ENCODE measurements around the gene KL. TPM values are rescaled to one million over a fixed set of nuclear protein-coding genes. Genes with fewer than 3 reads are reported as not detected.

Gene KL
- total RNA-seq, 2 experiments from 2014 or later = 0.23 TPM; not detected in 1

GRCh38 chr13:33069365-33069764 lies 53.1 kb downstream of the KL start:
- no peak for DNase-seq
- H3K4me3 Mint-ChIP-seq = no peak overlapping the region
- H3K27ac Mint-ChIP-seq = no peak overlapping the region
- no peak for ATAC-seq
- no peaks in the 10 kb centered on the region for H3K9me3 Mint-ChIP-seq (ENCODE audit: low read depth)
- CTCF ChIA-PET = no interaction called here
- H3K36me3 Mint-ChIP-seq = no peaks in the 10 kb centered on the region
- H3K4me1 Mint-ChIP-seq = no peaks in the 10 kb centered on the region
- H3K27me3 Mint-ChIP-seq = peaks cover 9% of the 10 kb centered on the region

DNA sequence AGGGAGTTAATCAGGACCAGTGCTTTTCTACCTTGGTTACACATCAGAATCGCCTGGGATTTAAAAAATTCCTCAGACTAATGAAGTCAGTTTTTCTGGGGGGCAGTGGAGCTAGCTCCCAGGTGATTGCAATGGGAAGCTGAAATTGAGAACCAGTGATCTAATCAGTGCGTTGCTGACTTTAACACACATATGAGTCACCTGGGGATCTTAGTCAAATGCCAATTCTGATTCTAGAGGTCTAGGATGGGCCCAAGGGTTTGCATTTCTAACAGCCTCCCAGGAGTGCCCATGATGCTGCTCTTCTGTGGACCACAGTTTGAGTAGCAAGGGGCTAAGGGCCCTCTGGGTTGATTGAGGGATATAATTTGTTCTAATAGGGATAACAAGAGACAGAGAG lies 54.5 kb downstream of the KL start:
- H3K9me3 Mint-ChIP-seq (ENCODE audit: low read depth) = no peaks in the 10 kb centered on the region
- H3K4me3 Mint-ChIP-seq = no peak overlapping the region
- H3K27me3 Mint-ChIP-seq = peaks cover 7% of the 10 kb centered on the region
- CTCF ChIA-PET = no interaction called here
- no peaks in the 10 kb centered on the region for H3K36me3 Mint-ChIP-seq
- no peak overlapping the region for H3K27ac Mint-ChIP-seq
- ATAC-seq = no peak
- no peaks in the 10 kb centered on the region for H3K4me1 Mint-ChIP-seq
- DNase-seq = no peak

DNA sequence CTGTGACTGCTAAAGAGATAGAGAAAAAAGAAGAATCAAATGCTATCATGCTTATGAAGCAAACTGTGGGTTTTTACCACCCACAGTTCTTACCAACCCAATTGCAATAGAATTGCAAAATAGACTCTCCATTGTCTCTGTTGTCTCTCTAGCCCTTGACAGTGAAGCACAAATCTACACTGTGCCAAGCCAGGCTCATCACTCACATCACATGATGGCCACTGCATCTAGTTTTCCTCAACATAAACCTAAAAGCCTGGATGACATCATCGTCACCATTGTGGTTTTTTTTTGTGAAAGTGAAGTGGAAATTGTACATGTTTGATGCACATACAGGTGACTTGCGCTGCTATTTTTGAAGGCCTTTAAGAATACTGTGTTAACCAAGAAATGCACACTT lies 56.1 kb downstream of the KL start:
- no peak overlapping the region for H3K27ac Mint-ChIP-seq
- H3K27me3 Mint-ChIP-seq = peaks cover 7% of the 10 kb centered on the region
- H3K9me3 Mint-ChIP-seq (ENCODE audit: low read depth) = no peaks in the 10 kb centered on the region
- H3K36me3 Mint-ChIP-seq = no peaks in the 10 kb centered on the region
- CTCF ChIA-PET = no interaction called here
- H3K4me1 Mint-ChIP-seq = no peaks in the 10 kb centered on the region
- no peak overlapping the region for H3K4me3 Mint-ChIP-seq
- DNase-seq (no peak), ATAC-seq (no peak)

DNA sequence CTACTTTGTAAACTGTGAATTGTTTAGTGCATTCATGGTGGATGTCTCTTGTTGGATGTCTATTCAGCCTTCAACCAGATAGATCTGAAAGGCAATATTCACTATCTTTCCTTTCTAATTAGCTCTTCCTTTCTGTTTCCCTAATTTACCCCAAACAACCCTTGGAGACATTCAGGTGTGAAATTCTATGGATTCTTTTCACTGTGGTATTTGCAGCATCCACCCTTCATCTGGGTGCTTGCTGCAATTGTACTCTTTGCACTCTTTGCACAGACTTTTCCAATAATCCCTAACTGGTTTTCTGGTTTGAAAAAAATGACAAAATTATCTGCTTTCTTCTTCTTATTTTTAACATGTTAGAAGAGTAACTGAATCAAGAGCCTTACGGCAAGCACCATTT lies 56.5 kb downstream of the KL start:
- Mint-ChIP-seq H3K27me3 (peaks cover 3% of the 10 kb centered on the region), H3K9me3 (ENCODE audit: low read depth) (no peaks in the 10 kb centered on the region), H3K36me3 (no peaks in the 10 kb centered on the region), H3K4me1 (no peaks in the 10 kb centered on the region), H3K27ac (no peak overlapping the region), H3K4me3 (no peak overlapping the region)
- DNase-seq (no peak), ATAC-seq (no peak)
- CTCF ChIA-PET = no interaction called here

- DNase-seq (no peak), ATAC-seq (no peak)
- Mint-ChIP-seq H3K4me1 (no peaks in the 10 kb centered on the region), H3K36me3 (no peaks in the 10 kb centered on the region), H3K9me3 (ENCODE audit: low read depth) (no peaks in the 10 kb centered on the region), H3K27ac (no peak overlapping the region), H3K27me3 (peaks cover 2% of the 10 kb centered on the region), H3K4me3 (no peak overlapping the region)
- CTCF ChIA-PET = no interaction called here
These were observed 57.1 kb downstream of the KL start for GRCh38 chr13:33073338-33073737.

GRCh38 chr13:33076001-33076992 lies 60.1 kb downstream of the KL start:
- CTCF ChIA-PET = no interaction called here
- peaks cover 16% of the 10 kb centered on the region for H3K27me3 Mint-ChIP-seq
- no peak for ATAC-seq

DNA sequence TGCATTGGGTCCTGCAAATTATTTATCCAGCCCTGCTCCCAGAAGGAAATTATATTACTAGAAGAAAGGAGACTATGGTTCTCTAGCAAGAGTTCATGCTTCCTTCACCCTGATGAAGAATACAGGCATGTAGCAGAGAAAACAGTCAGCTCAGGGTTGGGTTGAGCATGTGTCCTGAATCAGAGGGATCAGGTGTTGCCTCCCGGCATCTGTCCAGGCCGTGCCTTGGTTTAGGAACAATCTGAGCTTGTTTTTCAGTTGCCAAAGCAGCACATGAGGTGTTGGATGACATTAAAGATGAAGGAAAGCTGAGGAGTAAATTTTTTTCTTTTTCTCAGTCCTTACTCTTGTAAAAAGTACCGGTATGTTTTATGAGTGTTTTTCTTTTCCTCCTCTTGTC lies 62.0 kb downstream of the KL start:
- no peak for DNase-seq
- no peak overlapping the region for H3K27ac Mint-ChIP-seq
- CTCF ChIA-PET = no interaction called here
- H3K4me1 Mint-ChIP-seq = no peaks in the 10 kb centered on the region
- H3K27me3 Mint-ChIP-seq = peaks cover 23% of the 10 kb centered on the region
- ATAC-seq = no peak
- H3K9me3 Mint-ChIP-seq (ENCODE audit: low read depth) = no peaks in the 10 kb centered on the region
- no peaks in the 10 kb centered on the region for H3K36me3 Mint-ChIP-seq
- no peak overlapping the region for H3K4me3 Mint-ChIP-seq

More at GRCh38 chr13:33076001-33076992, 60.1 kb downstream of the KL start:
- Mint-ChIP-seq H3K27ac (no peak overlapping the region), H3K9me3 (ENCODE audit: low read depth) (no peaks in the 10 kb centered on the region), H3K36me3 (no peaks in the 10 kb centered on the region), H3K4me3 (no peak overlapping the region), H3K4me1 (no peaks in the 10 kb centered on the region)
- no peak for DNase-seq

GRCh38 chr13:33079960-33080359 lies 63.7 kb downstream of the KL start:
- Mint-ChIP-seq H3K4me3 (no peak overlapping the region), H3K9me3 (ENCODE audit: low read depth) (no peaks in the 10 kb centered on the region), H3K27ac (no peak overlapping the region), H3K27me3 (peaks cover 26% of the 10 kb centered on the region), H3K4me1 (no peaks in the 10 kb centered on the region), H3K36me3 (no peaks in the 10 kb centered on the region)
- ATAC-seq (no peak), DNase-seq (no peak)
- CTCF ChIA-PET = no interaction called here

- ATAC-seq (no peak), DNase-seq (no peak)
- CTCF ChIA-PET = interaction anchor here (0.6 kb wide), 1 partner anchor 57 kb away, joined by 4 read pairs; no protein-coding TSS in a partner anchor
- Mint-ChIP-seq H3K36me3 (no peaks in the 10 kb centered on the region), H3K4me3 (no peak overlapping the region), H3K4me1 (no peaks in the 10 kb centered on the region), H3K27ac (no peak overlapping the region), H3K27me3 (peaks cover 33% of the 10 kb centered on the region), H3K9me3 (ENCODE audit: low read depth) (no peaks in the 10 kb centered on the region)
These were observed 64.9 kb downstream of the KL start for GRCh38 chr13:33080972-33081590.

GRCh38 chr13:33081666-33082065 lies 65.4 kb downstream of the KL start:
- CTCF ChIA-PET = no interaction called here
- H3K4me3 Mint-ChIP-seq = no peak overlapping the region
- no peak overlapping the region for H3K27ac Mint-ChIP-seq
- ATAC-seq = no peak
- H3K4me1 Mint-ChIP-seq = no peaks in the 10 kb centered on the region
- no peaks in the 10 kb centered on the region for H3K36me3 Mint-ChIP-seq
- H3K27me3 Mint-ChIP-seq = peaks cover 39% of the 10 kb centered on the region
- no peak for DNase-seq
- no peaks in the 10 kb centered on the region for H3K9me3 Mint-ChIP-seq (ENCODE audit: low read depth)

DNA sequence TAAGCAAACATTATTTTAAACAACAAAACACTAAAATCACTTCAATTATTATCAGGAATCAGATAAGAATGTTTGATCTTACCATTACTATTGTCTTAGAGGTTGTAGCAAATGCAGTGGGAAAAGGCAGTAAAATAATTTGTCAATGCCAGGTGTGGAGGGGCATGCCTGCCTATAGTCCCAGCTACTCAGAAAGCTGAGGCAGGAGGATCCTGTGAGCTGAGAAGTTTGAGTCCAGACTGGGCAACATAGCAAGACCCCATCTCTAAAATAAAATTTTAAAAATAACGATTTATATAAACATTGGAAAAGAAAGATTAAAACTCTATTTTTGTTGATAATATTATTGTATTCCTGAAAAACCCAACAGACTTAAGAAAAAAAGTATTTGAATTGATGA lies 66.8 kb downstream of the KL start:
- Mint-ChIP-seq H3K9me3 (ENCODE audit: low read depth) (no peaks in the 10 kb centered on the region), H3K4me1 (peaks cover 2% of the 10 kb centered on the region), H3K27ac (no peak overlapping the region), H3K27me3 (peaks cover 41% of the 10 kb centered on the region), H3K4me3 (no peak overlapping the region), H3K36me3 (no peaks in the 10 kb centered on the region)
- CTCF ChIA-PET = no interaction called here
- ATAC-seq (no peak), DNase-seq (no peak)

GRCh38 chr13:33087091-33087490 lies 70.9 kb downstream of the KL start:
- Mint-ChIP-seq H3K4me3 (no peak overlapping the region), H3K9me3 (ENCODE audit: low read depth) (no peaks in the 10 kb centered on the region), H3K27me3 (peaks cover 22% of the 10 kb centered on the region), H3K27ac (no peak overlapping the region), H3K36me3 (no peaks in the 10 kb centered on the region), H3K4me1 (peaks cover 2% of the 10 kb centered on the region)
- no peak for DNase-seq
- CTCF ChIA-PET = no interaction called here
- no peak for ATAC-seq

- Mint-ChIP-seq H3K9me3 (ENCODE audit: low read depth) (no peaks in the 10 kb centered on the region), H3K27ac (no peak overlapping the region)
- CTCF ChIA-PET = no interaction called here
These were observed 71.6 kb downstream of the KL start for GRCh38 chr13:33087790-33088189.

DNA sequence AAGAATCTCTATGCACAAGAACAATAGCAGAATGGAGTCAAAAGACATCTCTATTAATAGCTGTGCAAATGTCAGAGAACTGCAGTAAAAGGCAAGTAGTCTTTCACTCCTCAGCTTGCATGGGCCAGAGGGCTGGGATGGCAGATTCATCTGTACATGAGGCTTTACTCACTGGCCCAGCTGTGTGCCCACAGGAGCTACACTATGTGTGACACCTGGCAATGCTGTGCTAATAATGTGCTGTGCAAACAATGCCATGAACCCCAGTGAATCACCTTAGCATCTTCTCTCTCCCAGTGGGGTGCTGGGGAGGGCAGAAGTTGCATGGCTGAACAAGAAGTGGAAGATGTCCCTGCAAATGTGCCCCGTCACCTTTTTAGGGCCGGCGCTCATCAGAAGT lies 73.1 kb downstream of the KL start:
- no peaks in the 10 kb centered on the region for H3K36me3 Mint-ChIP-seq
- H3K4me1 Mint-ChIP-seq = peaks cover 2% of the 10 kb centered on the region
- peaks cover 18% of the 10 kb centered on the region for H3K27me3 Mint-ChIP-seq
- DNase-seq (no peak), ATAC-seq (no peak)
- no peaks in the 10 kb centered on the region for H3K9me3 Mint-ChIP-seq (ENCODE audit: low read depth)
- no peak overlapping the region for H3K4me3 Mint-ChIP-seq
- no peak overlapping the region for H3K27ac Mint-ChIP-seq
- CTCF ChIA-PET = no interaction called here

More at GRCh38 chr13:33087790-33088189, 71.6 kb downstream of the KL start:
- Mint-ChIP-seq H3K27me3 (peaks cover 20% of the 10 kb centered on the region), H3K4me1 (peaks cover 2% of the 10 kb centered on the region), H3K36me3 (no peaks in the 10 kb centered on the region), H3K4me3 (no peak overlapping the region)
- DNase-seq (no peak), ATAC-seq (no peak)
